IMR-90 (cell line): Measurements from ENCODE around the gene ABHD17B. TPM values are rescaled to one million over a fixed set of nuclear protein-coding genes. Genes with fewer than 3 reads are reported as not detected.

Source experiments
- ATAC-seq: fragments of 200-7000 bp; cut with Tn5 transposase; 2 replicates; pipeline ENCODE4 v1.9.1; 2020; ENCODE audit warnings: low read depth, mild to moderate bottlenecking, moderate library complexity
- BruUV-seq: library from RNA; stranded (reverse); fragments of 400-500 nt; replicated peaks from 2 replicates; lab custom pipeline; 2021; lab: Mats Ljungman, UMichigan
- CTCF ChIA-PET: fragments of 300-600 bp; formaldehyde crosslinking; extraction: SDS; loops from one replicate; lab custom pipeline; 2021; ENCODE audit warnings: antibody characterized with exemption; lab: Yijun Ruan, JAX
- POLR2A ChIA-PET: fragments of 300-600 bp; sonication (Branson Sonifier 250); formaldehyde crosslinking; loops from one replicate; lab custom pipeline; 2022; ENCODE audit warnings: antibody characterized with exemption; ENCODE audit not compliant: unreplicated experiment; lab: Charles Lee
- DNase-seq: peaks from one replicate; pipeline ENCODE4 v3.0.0; 2013
- H2AFZ ChIP-seq: replicated peaks from 2 replicates; pipeline ENCODE3; 2013; ENCODE audit warnings: low read length, mild to moderate bottlenecking; ENCODE audit not compliant: poor library complexity
- H2AK5ac ChIP-seq: 2 replicates; pipeline ENCODE4 v1.6.1; 2013; ENCODE audit warnings: low read depth, low read length, inconsistent platforms
- H2AK9ac ChIP-seq: replicated peaks from 2 replicates; pipeline ENCODE3; 2013; ENCODE audit warnings: mild to moderate bottlenecking, low read depth, low read length, moderate library complexity; ENCODE audit not compliant: poor library complexity
- H2BK120ac ChIP-seq: 2 replicates; pipeline ENCODE4 v1.6.1; 2013; ENCODE audit warnings: low read depth, low read length, inconsistent platforms
- H2BK15ac ChIP-seq: 3 replicates; pipeline ENCODE4 v1.6.1; 2013; ENCODE audit warnings: low read depth, low read length, inconsistent platforms
- H2BK20ac ChIP-seq: 2 replicates; pipeline ENCODE4 v1.6.1; 2013; ENCODE audit warnings: low read depth, mild to moderate bottlenecking, inconsistent platforms, low read length, moderate library complexity
- H2BK5ac ChIP-seq: 2 replicates; pipeline ENCODE4 v1.6.1; 2013; ENCODE audit warnings: mild to moderate bottlenecking, low read depth, low read length, inconsistent platforms; ENCODE audit not compliant: poor library complexity, severe bottlenecking
- H3K14ac ChIP-seq: replicated peaks from 2 replicates; pipeline ENCODE4 v1.6.1; 2013; ENCODE audit warnings: low read depth, low read length, inconsistent platforms
- H3K18ac ChIP-seq: 2 replicates; pipeline ENCODE4 v1.6.1; 2013; ENCODE audit warnings: low read depth, low read length, control low read depth
- H3K23ac ChIP-seq: 2 replicates; pipeline ENCODE4 v1.6.1; 2013; ENCODE audit warnings: low read depth, low read length, inconsistent platforms
- H3K27ac ChIP-seq: 2 replicates; pipeline ENCODE4 v1.5.1; 2013; ENCODE audit warnings: mild to moderate bottlenecking, control low read depth, low read length; ENCODE audit not compliant: insufficient read depth
- H3K27me3 ChIP-seq: 2 replicates; pipeline ENCODE4 v1.6.1; 2013; ENCODE audit warnings: low read length; ENCODE audit not compliant: control insufficient read depth, insufficient read depth
- H3K36me3 ChIP-seq: 2 replicates; pipeline ENCODE4 v1.6.1; 2013; ENCODE audit warnings: low read length, mixed read lengths; ENCODE audit not compliant: control insufficient read depth, insufficient read depth
- H3K4ac ChIP-seq: 2 replicates; pipeline ENCODE4 v1.6.1; 2013; ENCODE audit warnings: low read depth, low read length, inconsistent platforms
- H3K4me1 ChIP-seq: 2 replicates; pipeline ENCODE4 v1.6.1; 2013; ENCODE audit warnings: low read length, mixed read lengths; ENCODE audit not compliant: control insufficient read depth, insufficient read depth
- H3K4me2 ChIP-seq: 2 replicates; pipeline ENCODE4 v1.6.1; 2013; ENCODE audit warnings: low read depth, mild to moderate bottlenecking, control low read depth, low read length, moderate library complexity
- H3K4me3 ChIP-seq: 2 replicates; pipeline ENCODE4 v1.5.1; 2013; ENCODE audit warnings: low read depth, mild to moderate bottlenecking, control low read depth, low read length, moderate library complexity; ENCODE audit not compliant: insufficient read depth
- H3K56ac ChIP-seq: 2 replicates; pipeline ENCODE4 v1.6.1; 2013; ENCODE audit warnings: low read length, inconsistent platforms; ENCODE audit not compliant: insufficient read depth; ENCODE audit errors: extremely low read depth
- H3K79me1 ChIP-seq, 2 experiments: 2 replicates each; pipeline ENCODE4 v1.6.1; 2013; ENCODE audit warnings: low read length in 2 of 2, inconsistent platforms in 1 of 2, low read depth in 1 of 2
- H3K9ac ChIP-seq: 2 replicates; pipeline ENCODE4 v1.6.1; 2013; ENCODE audit warnings: low read depth, low read length, control low read depth
- H3K9me1 ChIP-seq: 2 replicates; pipeline ENCODE4 v1.6.1; 2013; ENCODE audit warnings: low read length, inconsistent platforms; ENCODE audit not compliant: insufficient read depth
- H3K9me3 ChIP-seq: 2 replicates; pipeline ENCODE4 v1.6.1; 2013; ENCODE audit warnings: low read length; ENCODE audit not compliant: control insufficient read depth, insufficient read depth
- H4K20me1 ChIP-seq: 2 replicates; pipeline ENCODE4 v1.6.1; 2013; ENCODE audit warnings: low read length, inconsistent platforms; ENCODE audit not compliant: insufficient read depth
- H4K5ac ChIP-seq: 2 replicates; pipeline ENCODE4 v1.6.1; 2013; ENCODE audit warnings: mild to moderate bottlenecking, low read depth, low read length, control low read depth
- H4K8ac ChIP-seq, 2 experiments: 2 replicates each; pipeline ENCODE4 v1.6.1; 2013; ENCODE audit warnings: low read depth in 2 of 2, low read length in 2 of 2, control low read depth in 1 of 2, inconsistent platforms in 1 of 2
- H4K91ac ChIP-seq: 2 replicates; pipeline ENCODE4 v1.6.1; 2013; ENCODE audit warnings: low read depth, low read length, inconsistent platforms; ENCODE audit not compliant: insufficient read depth
- BHLHE40 ChIP-seq: fragments of 150-350 bp; IDR thresholded peaks from 2 replicates; pipeline ENCODE4 v1.6.1; 2016; ENCODE audit warnings: mild to moderate bottlenecking, low read depth, low read length
- CEBPB ChIP-seq: IDR thresholded peaks from 2 replicates; pipeline ENCODE4 v1.6.1; 2012; ENCODE audit warnings: low read depth, low read length, improper control_type of control experiment
- CHD1 ChIP-seq: IDR thresholded peaks from 2 replicates; pipeline ENCODE4 v1.6.1; 2012; ENCODE audit warnings: low read depth, low read length, improper control_type of control experiment
- CTCF ChIP-seq: conservative IDR thresholded peaks from 2 replicates; pipeline ENCODE4 v1.5.1; 2012; ENCODE audit warnings: mild to moderate bottlenecking, low read depth, low read length, improper control_type of control experiment
- ELK1 ChIP-seq: fragments of 150-350 bp; IDR thresholded peaks from 2 replicates; pipeline ENCODE4 v1.6.1; 2016; ENCODE audit warnings: low read depth, mild to moderate bottlenecking, low read length, moderate library complexity, borderline replicate concordance
- FOS ChIP-seq: fragments of 150-350 bp; IDR thresholded peaks from 2 replicates; pipeline ENCODE4 v1.6.1; 2016; ENCODE audit warnings: low read depth, low read length
- MAZ ChIP-seq: IDR thresholded peaks from 2 replicates; pipeline ENCODE4 v1.6.1; 2012; ENCODE audit warnings: low read depth, mild to moderate bottlenecking, low read length, improper control_type of control experiment, moderate library complexity, borderline replicate concordance
- MXI1 ChIP-seq: IDR thresholded peaks from 2 replicates; pipeline ENCODE4 v1.6.1; 2012; ENCODE audit warnings: low read depth, mild to moderate bottlenecking, low read length, moderate library complexity, borderline replicate concordance
- NFE2L2 ChIP-seq: fragments of 150-350 bp; IDR thresholded peaks from 2 replicates; pipeline ENCODE4 v1.6.1; 2016; ENCODE audit warnings: low read depth, mild to moderate bottlenecking, low read length
- POLR2A ChIP-seq: IDR thresholded peaks from 2 replicates; pipeline ENCODE4 v1.6.1; 2012; ENCODE audit warnings: mild to moderate bottlenecking, low read depth, low read length
- RAD21 ChIP-seq: IDR thresholded peaks from 2 replicates; pipeline ENCODE4 v1.6.1; 2012; ENCODE audit warnings: low read length, improper control_type of control experiment
- RCOR1 ChIP-seq: IDR thresholded peaks from 2 replicates; pipeline ENCODE4 v1.6.1; 2012; ENCODE audit warnings: mild to moderate bottlenecking, low read length, improper control_type of control experiment; ENCODE audit not compliant: insufficient replicate concordance
- SMC3 ChIP-seq: fragments of 150-350 bp; IDR thresholded peaks from 2 replicates; pipeline ENCODE4 v1.6.1; 2016; ENCODE audit warnings: low read depth, mild to moderate bottlenecking, antibody characterized with exemption, low read length, moderate library complexity
- USF2 ChIP-seq: fragments of 150-350 bp; IDR thresholded peaks from 2 replicates; pipeline ENCODE4 v1.6.1; 2017; ENCODE audit warnings: mild to moderate bottlenecking, antibody characterized with exemption, low read length, low read depth
- WGBS, 2 experiments: methylation state at CpG; one replicate each; pipeline versions ENCODE4 v1.1.5 to v1.1.7; 2013; ENCODE audit warnings: missing lambda C conversion rate in 2 of 2; ENCODE audit not compliant: insufficient read length in 1 of 2; ENCODE audit errors: extremely low coverage in 2 of 2; 5-methylcytosine and 5-hydroxymethylcytosine counted together
- dilution Hi-C: fragments of 300-500 bp; cut with HindIII; formaldehyde crosslinking; loops from one replicate; pipeline ENCODE4 v1.14.3; 2018; ENCODE audit warnings: low sequenced_read_pairs; ENCODE audit not compliant: unreplicated experiment
- in situ Hi-C: fragments of 300-500 bp; cut with MboI; formaldehyde crosslinking; loops from 3 replicates; pipeline ENCODE4 v1.14.3; 2019; ENCODE audit warnings: low sequenced_read_pairs, inconsistent platforms, mixed read lengths
- intact Hi-C: fragments of 100-400 bp; cut with micrococcal nuclease; formaldehyde crosslinking; loops from 2 replicates; pipeline ENCODE4 v1.10.0; 2022
- polyA plus RNA-seq, 3 experiments: library from polyadenylated mRNA; depleted of rRNA; stranded (reverse); fragments of >200 nt; gene quantifications; 2 replicates each; pipeline ENCODE4 v1.2.3, GENCODE V29; 2012; ENCODE audit warnings: low replicate concordance in 1 of 3
- total RNA-seq: library from RNA; depleted of rRNA; stranded (reverse); fragments of >200 nt; gene quantifications from 2 replicates; pipeline ENCODE4 v1.2.3, GENCODE V29; 2012

ABHD17B gene
- total and polyA plus RNA-seq, 2 of the 4 experiments (the other 2 are of a cell fraction): 7.5 to 16.8 TPM

GRCh38 chr9:71878327-71879274 lies 32.4 kb downstream of the ABHD17B start:
- H3K27me3 ChIP-seq: no peaks in the 10 kb centered on the region
- H3K4me2 ChIP-seq: no peak overlapping the region
- intact Hi-C loops: no loop called here
- H3K27ac ChIP-seq: no peak overlapping the region
- ATAC-seq (no peak), DNase-seq (no peak)
- H4K5ac ChIP-seq: no peak overlapping the region
- H3K9me3 ChIP-seq: peaks cover 5% of the 10 kb centered on the region
- dilution Hi-C loops: no loop called here
- ChIA-PET CTCF (no interaction called here), POLR2A (no interaction called here)
- in situ Hi-C loops: no loop called here
- H2BK120ac ChIP-seq: no peak overlapping the region
- H3K9me1 ChIP-seq: no peaks in the 10 kb centered on the region; the same call in 1 of the 2 replicates
- H3K4me1 ChIP-seq: no peaks in the 10 kb centered on the region
- H3K18ac ChIP-seq: no peak overlapping the region
- no peak overlapping the region for H3K4me3 ChIP-seq
- H3K23ac ChIP-seq: no peak overlapping the region
- no peak overlapping the region for H2AK5ac ChIP-seq
- no peak overlapping the region for H2BK15ac ChIP-seq
- BruUV-seq: no TSS peak
- no peak overlapping the region for H2AK9ac ChIP-seq
- no CpG with 5 or more reads among the region's 4 CpGs for WGBS, 2 experiments
- H3K36me3 ChIP-seq: 0 out of 2 replicates have a peak, but pooled peaks cover 2% of the 10 kb centered on the region
- H3K56ac ChIP-seq: no peak overlapping the region
- H2AFZ ChIP-seq: no peak overlapping the region
- no peak overlapping the region for H2BK5ac ChIP-seq
- H3K14ac ChIP-seq: no peak overlapping the region
- no peak overlapping the region for H4K91ac ChIP-seq
- peaks cover 14 to 18% of the 10 kb centered on the region in 2 experiments; a peak in 2 of 4 replicates for H3K79me1 ChIP-seq
- no peak overlapping the region for H2BK20ac ChIP-seq
- no peak overlapping the region for H3K4ac ChIP-seq
- H3K9ac ChIP-seq: no peak overlapping the region
- H4K20me1 ChIP-seq: peaks cover 3% of the 10 kb centered on the region; the same call in 1 of the 2 replicates
- H4K8ac ChIP-seq: no peak overlapping the region
- TF ChIP-seq FOS (no peak), ELK1 (no peak), MXI1 (no peak), MAZ (no peak), RCOR1 (no peak), NFE2L2 (no peak), BHLHE40 (no peak), RAD21 (no peak), SMC3 (no peak), POLR2A (no peak), CEBPB (no peak), CTCF (no peak), CHD1 (no peak), USF2 (no peak)
